ENCODE data around the gene HIBADH. TPM values are rescaled to one million over a fixed set of nuclear protein-coding genes. Genes with fewer than 3 reads are reported as not detected.

The HIBADH gene
- total and polyA plus RNA-seq, 2 of the 4 experiments (the other 2 are of a cell fraction), result 36.6 to 52.5 TPM

GRCh38 chr7:27516421-27516820 lies 146.3 kb downstream of the HIBADH start:
- Histone ChIP-seq H2BK15ac (ENCODE audit: low read depth, low read length) (no peak overlapping the region), H2AFZ (replicated peaks; ENCODE audit: low read length, poor library complexity) (no peak overlapping the region), H4K8ac (ENCODE audit: low read depth in 2 of 2, low read length in 2 of 2) (no peak overlapping the region), H2BK120ac (ENCODE audit: low read depth, low read length) (no peak overlapping the region), H4K91ac (ENCODE audit: insufficient read depth, low read depth, low read length) (no peak overlapping the region), H2AK9ac (replicated peaks; ENCODE audit: low read depth, low read length, poor library complexity) (no peak overlapping the region), H3K27ac (ENCODE audit: insufficient read depth, low read length) (no peak overlapping the region), H3K4ac (ENCODE audit: low read depth, low read length) (no peak overlapping the region), H3K36me3 (ENCODE audit: control insufficient read depth, insufficient read depth, low read length) (no peaks in the 10 kb centered on the region), H3K9me1 (ENCODE audit: insufficient read depth, low read length) (peaks cover 3% of the 10 kb centered on the region; the same call in 1 of the 2 replicates), H2AK5ac (ENCODE audit: low read depth, low read length) (no peak overlapping the region), H2BK5ac (ENCODE audit: low read depth, low read length, poor library complexity, severe bottlenecking) (no peak overlapping the region), H4K20me1 (ENCODE audit: insufficient read depth, low read length) (no peaks in the 10 kb centered on the region), H4K5ac (ENCODE audit: low read depth, low read length) (no peak overlapping the region), H3K18ac (ENCODE audit: low read depth, low read length) (no peak overlapping the region), H3K14ac (replicated peaks; ENCODE audit: low read depth, low read length) (no peak overlapping the region), H3K9ac (ENCODE audit: low read depth, low read length) (no peak overlapping the region), H3K4me2 (ENCODE audit: low read depth, low read length) (no peak overlapping the region), H3K23ac (ENCODE audit: low read depth, low read length) (no peak overlapping the region), H3K79me1 (ENCODE audit: low read depth in 1 of 2, low read length in 2 of 2) (no peaks in the 10 kb centered on the region), H3K4me3 (ENCODE audit: insufficient read depth, low read depth, low read length) (no peak overlapping the region), H3K4me1 (ENCODE audit: control insufficient read depth, insufficient read depth, low read length) (peaks cover 2% of the 10 kb centered on the region; the same call in 1 of the 2 replicates), H3K9me3 (ENCODE audit: control insufficient read depth, insufficient read depth, low read length) (no peaks in the 10 kb centered on the region), H3K27me3 (ENCODE audit: control insufficient read depth, insufficient read depth, low read length) (no peaks in the 10 kb centered on the region), H3K56ac (ENCODE audit: extremely low read depth, insufficient read depth, low read length) (no peak overlapping the region), H2BK20ac (ENCODE audit: low read depth, low read length) (no peak overlapping the region)
- dilution Hi-C loops (cut with HindIII; ENCODE audit: low sequenced_read_pairs, unreplicated experiment), result no loop called here
- in situ Hi-C loops (cut with MboI; ENCODE audit: low sequenced_read_pairs), result no loop called here
- ChIA-PET CTCF (interaction anchor here (0.6 kb wide), 1 partner anchor 22 kb away, joined by 4 read pairs; no protein-coding TSS in a partner anchor), POLR2A (ENCODE audit: unreplicated experiment) (no interaction called here)
- intact Hi-C loops (cut with micrococcal nuclease), result no loop called here
- BruUV-seq (replicated peaks), result no TSS peak
- no peak for TF ChIP-seq CHD1 (IDR thresholded peaks at IDR 0.05; ENCODE audit: low read depth, low read length)
- TF ChIP-seq BHLHE40 (IDR thresholded peaks at IDR 0.05; ENCODE audit: low read depth, low read length), result no peak
- TF ChIP-seq MAFK (IDR thresholded peaks at IDR 0.05; ENCODE audit: low read depth, low read length), result no peak
- no peak for TF ChIP-seq CEBPB (IDR thresholded peaks at IDR 0.05; ENCODE audit: low read depth, low read length)
- no peak for TF ChIP-seq MAZ (IDR thresholded peaks at IDR 0.05; ENCODE audit: borderline replicate concordance, low read depth, low read length)
- no peak for TF ChIP-seq RAD21 (IDR thresholded peaks at IDR 0.05; ENCODE audit: low read length)
- TF ChIP-seq FOS (IDR thresholded peaks at IDR 0.05; ENCODE audit: low read depth, low read length), result no peak
- no peak for TF ChIP-seq SMC3 (IDR thresholded peaks at IDR 0.05; ENCODE audit: low read depth, low read length)
- TF ChIP-seq USF2 (IDR thresholded peaks at IDR 0.05; ENCODE audit: low read depth, low read length), result no peak
- TF ChIP-seq RCOR1 (IDR thresholded peaks at IDR 0.05; ENCODE audit: insufficient replicate concordance, low read length), result no peak
- no peak for TF ChIP-seq POLR2A (IDR thresholded peaks at IDR 0.05; ENCODE audit: low read depth, low read length)
- no peak for TF ChIP-seq RFX5 (IDR thresholded peaks at IDR 0.05; ENCODE audit: low read depth, low read length)
- no peak for TF ChIP-seq MXI1 (IDR thresholded peaks at IDR 0.05; ENCODE audit: borderline replicate concordance, low read depth, low read length)
- no peak for TF ChIP-seq NFE2L2 (IDR thresholded peaks at IDR 0.05; ENCODE audit: low read depth, low read length)
- TF ChIP-seq, protein P1, sequence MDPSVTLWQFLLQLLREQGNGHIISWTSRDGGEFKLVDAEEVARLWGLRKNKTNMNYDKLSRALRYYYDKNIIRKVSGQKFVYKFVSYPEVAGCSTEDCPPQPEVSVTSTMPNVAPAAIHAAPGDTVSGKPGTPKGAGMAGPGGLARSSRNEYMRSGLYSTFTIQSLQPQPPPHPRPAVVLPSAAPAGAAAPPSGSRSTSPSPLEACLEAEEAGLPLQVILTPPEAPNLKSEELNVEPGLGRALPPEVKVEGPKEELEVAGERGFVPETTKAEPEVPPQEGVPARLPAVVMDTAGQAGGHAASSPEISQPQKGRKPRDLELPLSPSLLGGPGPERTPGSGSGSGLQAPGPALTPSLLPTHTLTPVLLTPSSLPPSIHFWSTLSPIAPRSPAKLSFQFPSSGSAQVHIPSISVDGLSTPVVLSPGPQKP (IDR thresholded peaks at IDR 0.05; ENCODE audit: borderline replicate concordance, low read depth, low read length), result no peak
- no peak for TF ChIP-seq CTCF (conservative IDR thresholded peaks at IDR 0.05; ENCODE audit: low read depth, low read length)
- DNase-seq (no peak), ATAC-seq (ENCODE audit: low read depth) (no peak)

Measured in IMR-90 (cell line).